CD4-positive, alpha-beta T cell treated with Interleukin-17A for 1 hour (primary cell): Measurements from ENCODE around the gene ITFG2.
"Not testable (repeated sequence)": the region's sequence is repeated elsewhere in the genome, so short reads cannot be mapped to it uniquely, and the experiment has no call there.

Source experiments
- DNase-seq: peaks from one replicate; pipeline ENCODE4 v3.0.0-alpha.2; 2020

ITFG2 gene

GRCh38 chr12:2864198-2864597 is 51.7 kb downstream of the ITFG2 start:
- no peak for DNase-seq

GRCh38 chr12:2868986-2869632 is 56.6 kb downstream of the ITFG2 start:
- DNase-seq, result not testable (repeated sequence)
